ENCODE measurements around the gene SLCO2A1. TPM values are rescaled to one million over a fixed set of nuclear protein-coding genes. Genes with fewer than 3 reads are reported as not detected.

SLCO2A1 gene
- total and polyA plus RNA-seq, 2 experiments from 2014 or later, result 0.31 to 1.0 TPM

- TF ChIP-seq ZNF331 (CRISPR knock-in tag; IDR thresholded peaks at IDR 0.05; ENCODE audit: low read depth), result no peak
- Histone ChIP-seq H3K4me3 (no peak overlapping the region), H3K27me3 (ENCODE audit: insufficient read depth) (no peaks in the 10 kb centered on the region), H3K27ac (ENCODE audit: low read depth) (no peak overlapping the region), H3K4me1 (ENCODE audit: insufficient read depth) (0 out of 2 replicates have a peak, but pooled peaks cover 6% of the 10 kb centered on the region), H4K20me1 (replicated peaks; ENCODE audit: insufficient read depth) (no peaks in the 10 kb centered on the region), H3K36me3 (ENCODE audit: insufficient read depth) (no peaks in the 10 kb centered on the region), H2AFZ (no peak overlapping the region), H3K79me2 (replicated peaks; ENCODE audit: insufficient read depth) (no peaks in the 10 kb centered on the region), H3F3A (replicated peaks; ENCODE audit: low read depth) (no peaks in the 10 kb centered on the region), H3K9me2 (ENCODE audit: insufficient read depth) (no peaks in the 10 kb centered on the region), H3K4me2 (no peak overlapping the region)
- no peak overlapping the region for H3K27ac Mint-ChIP-seq
- H3K36me3 Mint-ChIP-seq (ENCODE audit: low read depth), result peaks cover 5% of the 10 kb centered on the region; the same call in 1 of the 3 replicates
- H3K9me3 Mint-ChIP-seq, result peaks cover 2% of the 10 kb centered on the region; the same call in 1 of the 3 replicates
- H3K4me1 Mint-ChIP-seq, result peaks cover 10% of the 10 kb centered on the region; the same call in 2 of the 3 replicates
- DNase-seq (ENCODE audit: low spot score) (no peak), ATAC-seq (no peak)
- peaks cover 2% of the 10 kb centered on the region for H3K27me3 Mint-ChIP-seq (ENCODE audit: insufficient read depth, low read depth, poor library complexity)
- no peak overlapping the region for H3K4me3 Mint-ChIP-seq
Measured at GRCh38 chr3:133884887-133885711, 144.6 kb downstream of the SLCO2A1 start.

GRCh38 chr3:133884054-133884886 is 145.5 kb downstream of the SLCO2A1 start:
- no peaks in the 10 kb centered on the region for H3K9me2 ChIP-seq (ENCODE audit: insufficient read depth)
- no peaks in the 10 kb centered on the region for H3F3A ChIP-seq (replicated peaks; ENCODE audit: low read depth)
- no peaks in the 10 kb centered on the region for H3K79me2 ChIP-seq (replicated peaks; ENCODE audit: insufficient read depth)
- Mint-ChIP-seq H3K36me3 (ENCODE audit: low read depth) (peaks cover 5% of the 10 kb centered on the region; the same call in 1 of the 3 replicates), H3K9me3 (peaks cover 2% of the 10 kb centered on the region; the same call in 1 of the 3 replicates), H3K4me3 (no peak overlapping the region), H3K27me3 (ENCODE audit: insufficient read depth, low read depth, poor library complexity) (peaks cover 2% of the 10 kb centered on the region), H3K4me1 (peaks cover 10% of the 10 kb centered on the region; the same call in 2 of the 3 replicates), H3K27ac (no peak overlapping the region)
- no peak overlapping the region for H2AFZ ChIP-seq
- ATAC-seq (no peak), DNase-seq (ENCODE audit: low spot score) (no peak)
- H4K20me1 ChIP-seq (replicated peaks; ENCODE audit: insufficient read depth), result no peaks in the 10 kb centered on the region
- H3K4me1 ChIP-seq (ENCODE audit: insufficient read depth), result 0 out of 2 replicates have a peak, but pooled peaks cover 6% of the 10 kb centered on the region
- H3K4me2 ChIP-seq, result no peak overlapping the region
- no peaks in the 10 kb centered on the region for H3K27me3 ChIP-seq (ENCODE audit: insufficient read depth)
- H3K27ac ChIP-seq (ENCODE audit: low read depth), result no peak overlapping the region
- H3K36me3 ChIP-seq (ENCODE audit: insufficient read depth), result no peaks in the 10 kb centered on the region
- H3K4me3 ChIP-seq, result no peak overlapping the region
- TF ChIP-seq ZNF114 (CRISPR knock-in tag; IDR thresholded peaks at IDR 0.05) (no peak), ETS1 (IDR thresholded peaks at IDR 0.05) (no peak), CTCF (conservative IDR thresholded peaks at IDR 0.05; ENCODE audit: low read depth in 2 of 2) (no peak), JUNB (IDR thresholded peaks at IDR 0.05; ENCODE audit: unreplicated experiment) (no peak), ZNF462 (CRISPR knock-in tag; IDR thresholded peaks at IDR 0.05) (no peak)

Data from GM23338 (cell line).